HG02798 (cell line): ENCODE data around the gene PEPD.

Experiments
- ATAC-seq: cut with Tn5 transposase; IDR thresholded peaks from one replicate; pipeline ENCODE4 v1.9.1; 2021; ENCODE audit warnings: mild to moderate bottlenecking; ENCODE audit not compliant: unreplicated experiment, poor library complexity

PEPD gene

DNA sequence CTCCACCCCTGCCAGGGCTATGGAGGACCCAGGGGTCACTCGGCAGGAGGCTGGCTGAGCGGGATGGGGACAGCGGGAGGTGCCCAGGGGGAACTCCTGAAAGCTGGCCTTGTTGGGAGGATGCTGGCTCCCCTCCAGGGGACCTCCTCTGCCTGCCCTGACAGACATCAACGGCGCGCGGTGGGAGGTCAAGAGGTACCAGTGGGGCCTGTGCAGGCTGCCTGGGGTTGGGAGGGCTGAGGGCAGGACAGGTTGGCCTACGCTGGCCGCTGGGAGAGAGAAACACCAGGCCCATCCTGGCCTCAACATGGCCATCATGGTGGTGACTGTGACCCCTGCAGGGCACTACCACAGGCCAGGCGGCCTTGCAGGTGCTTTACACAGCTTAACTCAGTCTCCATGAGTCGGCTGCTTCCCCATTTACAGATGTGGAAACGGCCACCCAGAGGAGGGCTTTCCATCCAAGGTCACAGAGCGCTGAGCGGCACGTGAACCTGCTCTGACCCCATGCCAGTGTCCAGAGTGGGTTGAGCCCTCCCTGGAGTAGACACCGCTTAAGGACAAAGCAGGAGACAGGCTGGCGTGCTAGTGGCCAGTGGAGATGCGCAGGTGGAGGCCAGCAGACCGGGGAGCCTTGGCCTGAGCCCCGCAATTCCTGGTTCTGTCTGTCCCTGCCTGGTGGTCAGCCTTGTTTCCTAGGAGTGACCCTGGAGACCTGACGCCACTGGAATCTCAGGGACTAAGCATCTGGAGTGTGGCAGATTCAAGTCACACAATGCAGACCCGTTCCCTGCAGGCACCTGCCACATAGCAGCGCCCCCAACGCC lies 120.5 kb downstream of the PEPD start:
- no peak for ATAC-seq

DNA sequence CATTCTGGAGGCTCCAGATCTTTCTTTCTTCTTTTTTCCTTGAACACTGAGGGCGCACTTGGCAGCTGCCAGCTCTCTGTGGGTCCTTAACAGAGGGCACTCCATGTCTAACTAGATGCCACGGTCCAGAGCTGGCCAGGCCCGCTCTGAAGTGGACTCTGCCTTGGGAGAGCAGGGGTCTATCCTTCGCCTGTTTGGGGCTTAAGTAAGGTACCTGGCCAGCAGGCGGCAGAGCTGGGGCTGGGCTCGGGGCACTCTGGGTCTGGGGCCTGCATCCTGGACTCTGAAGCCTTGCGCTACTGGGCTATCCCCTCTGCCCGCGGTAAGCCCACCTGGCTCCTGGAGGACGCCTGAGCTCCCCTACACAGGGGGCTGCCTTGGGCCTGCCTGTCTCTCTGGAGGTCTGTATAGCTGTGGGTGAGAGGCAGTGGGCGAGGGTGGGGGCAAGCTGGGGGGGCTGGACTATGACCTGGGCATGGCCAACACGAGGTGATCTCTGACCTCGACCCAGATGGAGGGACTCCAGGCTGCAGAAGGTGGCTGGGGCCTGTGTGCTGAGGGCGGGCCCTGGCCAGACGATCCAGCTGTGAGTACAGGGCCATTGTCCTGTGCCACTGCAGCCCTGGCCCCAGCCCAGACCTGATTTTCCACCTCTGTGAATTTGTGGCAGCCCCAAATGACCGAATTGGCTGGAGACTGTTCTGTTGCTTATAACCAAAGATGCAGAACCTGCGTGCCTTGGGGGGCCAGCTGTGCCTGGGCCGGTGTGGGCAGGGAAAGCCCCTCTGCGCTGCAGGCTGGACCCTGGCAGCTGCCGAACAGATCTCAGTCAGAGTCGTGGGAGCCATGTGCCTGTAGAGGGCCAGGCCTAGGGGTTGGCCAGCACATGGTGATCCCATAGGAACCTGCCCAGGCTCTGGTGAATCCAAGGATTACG lies 121.6 kb downstream of the PEPD start:
- no peak for ATAC-seq

DNA sequence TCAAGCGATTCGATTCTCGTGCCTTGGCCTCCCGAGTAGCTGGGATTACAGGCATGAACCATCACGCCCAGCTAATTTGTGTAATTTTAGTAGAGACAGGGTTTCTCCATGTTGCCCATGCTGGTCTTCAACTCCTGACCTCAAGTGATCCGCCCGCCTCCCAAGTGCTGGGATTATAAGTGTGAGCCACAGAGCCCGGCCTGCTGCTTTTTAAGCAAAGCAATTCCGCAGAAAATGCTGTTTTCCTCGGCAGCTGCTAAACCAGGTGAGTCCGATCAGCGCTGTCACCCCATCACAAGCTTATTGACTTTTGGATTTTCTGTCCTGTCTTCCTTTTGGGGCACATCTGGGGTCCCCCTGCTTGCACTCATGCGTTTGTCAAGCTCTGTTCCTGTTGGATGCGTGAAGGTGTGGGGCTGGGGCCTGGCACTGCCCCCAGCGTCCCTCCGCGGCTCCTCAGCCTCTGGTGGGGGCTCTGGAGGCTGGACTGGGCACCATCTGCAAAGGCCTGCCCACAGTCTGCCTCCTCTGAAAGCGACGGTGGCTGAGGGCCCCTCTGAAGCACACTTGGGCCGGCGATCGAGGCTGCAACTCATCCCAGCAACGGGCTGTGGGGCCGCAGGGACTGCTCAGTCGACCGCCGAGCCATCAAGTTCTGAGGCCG lies 122.4 kb downstream of the PEPD start:
- ATAC-seq, result no peak

DNA sequence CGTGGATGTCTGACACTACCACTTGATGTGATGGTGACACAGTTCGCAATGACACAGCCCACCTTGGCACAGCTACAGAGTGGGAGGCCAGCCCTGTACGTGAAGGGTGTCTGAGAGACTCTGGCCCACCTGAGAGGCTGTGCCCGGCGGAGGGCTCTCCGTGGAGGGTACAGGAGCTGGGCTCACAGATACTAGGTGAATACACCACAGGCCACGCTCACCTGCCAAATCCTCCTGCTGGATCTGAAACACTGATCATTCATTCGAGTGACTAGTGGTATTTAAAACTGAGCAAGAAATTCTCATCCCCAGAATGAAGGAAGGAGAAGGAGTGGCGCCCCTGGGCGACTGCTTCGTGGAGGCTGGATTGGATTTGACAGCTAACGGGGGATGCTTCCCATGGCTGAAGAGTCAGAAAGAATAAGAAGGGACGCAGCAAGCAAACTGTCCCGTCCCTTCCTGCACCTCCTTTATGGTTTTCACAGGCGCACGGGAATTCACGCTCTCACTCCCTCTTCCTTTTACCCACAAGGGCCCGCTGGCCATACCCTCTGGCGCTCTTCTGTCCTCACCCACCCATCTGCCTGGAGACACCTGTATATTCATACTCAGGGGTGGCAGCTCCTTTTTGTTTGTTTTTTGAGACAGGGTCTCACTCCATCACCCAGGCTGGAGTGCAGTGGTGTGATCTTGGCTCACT lies 123.1 kb downstream of the PEPD start:
- no peak for ATAC-seq

DNA sequence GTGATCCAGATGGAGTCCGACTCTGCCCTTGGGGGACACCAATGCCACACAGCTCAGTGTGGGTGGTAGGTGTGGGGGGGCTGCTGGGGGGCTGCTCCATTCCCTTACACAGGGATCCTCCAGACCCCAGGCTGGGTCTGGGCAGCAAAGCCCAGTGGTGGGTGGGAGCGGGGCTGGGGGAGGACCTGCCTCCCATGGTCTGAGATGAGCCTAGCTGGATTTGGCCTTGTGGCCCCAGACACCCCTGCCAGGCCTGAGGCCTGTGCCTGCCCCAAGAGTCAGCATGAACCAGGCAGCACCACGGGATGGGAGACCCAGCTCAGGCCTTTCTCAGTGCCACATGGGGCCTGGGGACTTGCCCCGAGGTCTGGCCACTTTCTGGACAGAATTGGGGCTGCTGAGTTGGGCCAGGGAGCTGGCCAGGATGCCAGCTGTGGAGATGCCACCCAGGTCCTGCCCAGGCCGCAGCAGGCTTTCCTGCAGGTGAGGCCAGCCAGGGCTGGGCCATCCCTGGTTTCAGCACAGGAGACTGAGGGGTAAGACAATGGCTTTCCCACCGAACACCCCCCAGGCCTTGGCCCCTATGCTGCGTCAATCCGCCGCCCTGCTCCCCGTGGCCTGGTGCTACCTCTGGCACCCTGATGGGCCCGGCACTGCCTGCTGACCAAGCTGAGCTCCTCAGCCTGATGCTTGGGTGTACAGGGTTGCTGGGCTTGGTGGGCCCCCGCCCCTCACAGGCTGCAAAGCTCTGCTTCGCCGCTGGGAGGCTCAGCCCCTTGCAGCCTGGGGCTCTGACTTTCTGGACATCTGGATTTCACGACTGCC lies 123.8 kb downstream of the PEPD start:
- no peak for ATAC-seq

DNA sequence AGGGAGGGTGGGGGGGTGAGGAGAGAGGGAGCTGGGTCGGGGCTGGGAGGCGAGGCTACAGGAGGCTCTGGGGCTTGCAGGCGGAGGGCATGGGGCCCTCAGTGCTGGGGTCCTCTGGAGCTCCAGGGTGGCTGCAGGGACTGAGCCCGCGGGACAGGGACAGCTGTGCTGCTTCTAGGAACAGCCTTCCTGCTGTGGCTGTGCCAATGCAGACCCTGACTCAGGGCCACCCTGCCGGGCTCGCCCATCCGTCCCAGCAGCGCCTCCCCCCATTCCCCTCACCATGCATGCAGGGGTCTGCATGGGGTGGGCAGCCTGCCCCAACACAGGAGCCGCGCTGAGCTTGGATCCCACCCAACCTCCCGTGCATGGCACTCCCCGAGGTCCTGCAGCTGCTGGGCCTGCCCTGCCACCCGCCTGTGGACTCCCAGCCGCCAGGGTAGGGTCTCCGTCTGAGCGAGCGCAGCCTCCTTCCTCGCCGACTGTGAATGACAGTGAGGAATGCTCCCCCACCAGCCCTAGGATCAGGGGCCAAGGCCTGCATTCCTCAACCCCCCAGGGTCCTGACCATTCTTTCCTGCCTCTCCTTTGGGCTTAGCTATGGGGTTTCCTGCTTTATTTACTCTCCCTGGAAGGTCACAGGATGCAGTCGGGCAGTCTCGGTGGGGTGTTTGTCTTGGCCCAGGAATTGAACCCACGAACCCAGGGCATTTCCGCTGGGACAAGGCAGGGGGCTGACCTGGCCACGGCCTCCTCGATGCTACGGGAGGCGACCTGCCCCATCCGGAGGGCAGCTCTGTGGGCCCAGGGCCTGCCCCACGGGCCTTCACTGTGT lies 124.7 kb downstream of the PEPD start:
- ATAC-seq, result no peak

DNA sequence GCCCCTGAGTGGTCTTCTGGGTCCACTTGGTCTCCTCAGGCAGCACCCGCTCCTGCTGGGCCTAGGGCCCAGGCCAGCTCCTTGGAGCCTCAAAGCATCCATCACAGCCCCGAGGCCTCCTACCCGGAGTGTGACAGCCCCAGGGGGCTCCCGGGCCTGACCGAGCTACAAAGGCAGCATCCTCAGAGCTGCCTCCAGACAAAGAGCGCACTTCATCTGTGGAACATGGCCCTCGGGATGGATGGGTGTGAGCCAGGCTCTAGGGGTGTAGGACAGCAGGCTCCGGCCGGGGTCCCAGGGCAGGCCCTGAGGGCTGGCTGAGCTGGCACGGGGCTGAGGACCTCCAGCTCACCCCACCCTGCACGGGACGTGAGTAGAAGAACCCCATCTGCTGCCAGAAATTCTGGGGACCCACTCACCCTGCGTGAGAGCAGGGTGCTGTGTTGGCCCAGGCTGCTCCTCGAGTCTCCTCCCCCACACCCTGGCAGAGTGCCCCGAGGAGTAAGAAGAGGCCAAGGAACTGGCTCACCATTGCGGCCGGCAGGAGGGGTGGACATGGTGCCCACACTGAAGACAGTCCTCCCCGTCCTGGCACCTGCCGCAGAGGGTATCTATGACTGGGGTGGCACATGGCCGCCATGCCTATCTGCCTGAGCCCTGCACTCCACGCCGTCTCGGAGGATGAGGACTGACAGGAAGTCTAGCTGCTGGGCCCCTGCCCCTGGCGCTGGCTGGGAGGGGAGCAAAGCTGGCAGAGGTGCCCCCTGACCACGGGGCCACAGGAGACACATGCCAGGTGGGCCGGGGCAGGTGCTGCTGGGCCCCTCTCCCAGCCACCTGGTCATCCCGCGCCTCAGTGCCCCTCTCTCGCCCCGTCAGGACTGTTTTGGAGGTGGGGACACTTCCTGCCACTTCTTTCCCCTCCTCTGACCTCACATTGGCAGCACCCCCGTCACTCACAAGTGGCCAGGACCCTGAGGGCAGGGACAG lies 125.7 kb downstream of the PEPD start:
- ATAC-seq, result no peak

DNA sequence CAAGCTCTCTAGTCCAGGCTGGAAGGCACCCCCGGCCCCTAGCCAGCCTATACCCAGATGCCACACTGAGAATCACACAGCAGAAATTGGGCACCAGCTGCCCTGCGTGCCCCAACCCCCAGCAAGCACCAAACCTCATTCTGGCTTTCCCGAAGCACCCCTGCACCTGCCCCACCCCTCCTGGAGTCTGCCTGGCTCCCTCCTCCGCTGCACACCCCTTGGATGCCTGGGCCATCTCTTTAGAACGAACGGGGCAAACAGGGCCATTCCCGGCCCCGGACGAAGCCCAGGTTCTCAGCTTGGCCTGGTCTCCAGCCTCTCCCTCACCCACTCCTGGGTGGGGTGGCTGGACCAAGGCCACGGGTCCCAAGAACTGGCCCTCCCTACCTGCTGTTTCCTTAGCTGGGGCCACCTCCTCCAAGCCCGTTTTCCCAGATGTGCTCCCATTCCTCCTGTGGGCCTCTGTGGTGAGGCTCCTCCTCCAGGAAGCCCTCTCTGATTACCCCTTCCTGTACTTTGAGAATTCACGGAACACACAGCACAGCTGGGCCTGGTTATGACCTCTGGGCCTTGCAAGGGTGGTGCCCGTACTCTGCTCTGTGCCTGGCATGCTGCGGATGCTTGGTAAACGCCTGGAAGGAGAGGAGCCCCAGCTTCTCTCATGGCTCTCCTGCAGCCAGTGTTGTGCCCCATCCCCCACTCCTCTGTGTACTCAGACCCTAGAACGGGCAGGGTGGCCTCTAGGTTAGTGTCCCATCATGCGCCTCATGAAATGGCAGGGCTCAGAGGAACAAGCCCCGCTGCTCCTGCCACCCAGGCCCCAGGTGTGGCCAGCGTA lies 126.6 kb downstream of the PEPD start:
- ATAC-seq, result no peak

DNA sequence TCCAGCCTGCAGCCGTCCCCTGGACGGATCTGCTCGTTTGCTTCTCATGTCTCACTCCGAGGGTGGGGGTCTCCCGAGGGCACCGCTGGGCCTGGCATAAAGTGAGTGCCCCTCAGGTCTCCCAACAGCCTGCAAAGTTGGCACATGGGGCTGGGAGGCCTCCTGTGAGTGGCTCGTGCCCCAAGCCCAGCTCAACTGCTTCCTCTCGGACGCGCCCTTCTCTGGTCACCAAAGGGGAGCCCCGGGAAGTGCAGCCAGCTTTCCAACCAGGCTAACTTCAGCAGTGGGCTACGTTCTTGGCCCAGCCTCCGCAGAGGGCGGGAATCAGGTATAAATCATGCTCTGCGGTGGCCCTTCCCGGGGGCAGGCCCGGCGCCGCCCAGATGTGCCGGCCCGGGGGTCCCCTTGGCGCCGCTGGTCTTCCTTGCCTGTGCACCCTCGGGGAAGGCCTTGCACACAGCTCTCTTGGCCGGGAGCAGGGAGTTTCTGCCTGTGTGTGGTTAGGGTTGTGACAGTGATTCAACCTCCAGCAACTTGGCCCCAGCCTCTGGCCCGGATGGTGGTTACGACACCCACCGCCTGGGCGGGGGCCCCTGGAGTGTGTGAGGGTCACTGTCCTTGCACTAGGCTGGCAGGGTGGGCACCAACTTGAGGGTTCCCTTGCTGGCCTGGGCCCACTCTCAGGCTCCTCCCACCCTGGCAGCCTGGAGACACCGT lies 127.4 kb downstream of the PEPD start:
- ATAC-seq, result no peak

DNA sequence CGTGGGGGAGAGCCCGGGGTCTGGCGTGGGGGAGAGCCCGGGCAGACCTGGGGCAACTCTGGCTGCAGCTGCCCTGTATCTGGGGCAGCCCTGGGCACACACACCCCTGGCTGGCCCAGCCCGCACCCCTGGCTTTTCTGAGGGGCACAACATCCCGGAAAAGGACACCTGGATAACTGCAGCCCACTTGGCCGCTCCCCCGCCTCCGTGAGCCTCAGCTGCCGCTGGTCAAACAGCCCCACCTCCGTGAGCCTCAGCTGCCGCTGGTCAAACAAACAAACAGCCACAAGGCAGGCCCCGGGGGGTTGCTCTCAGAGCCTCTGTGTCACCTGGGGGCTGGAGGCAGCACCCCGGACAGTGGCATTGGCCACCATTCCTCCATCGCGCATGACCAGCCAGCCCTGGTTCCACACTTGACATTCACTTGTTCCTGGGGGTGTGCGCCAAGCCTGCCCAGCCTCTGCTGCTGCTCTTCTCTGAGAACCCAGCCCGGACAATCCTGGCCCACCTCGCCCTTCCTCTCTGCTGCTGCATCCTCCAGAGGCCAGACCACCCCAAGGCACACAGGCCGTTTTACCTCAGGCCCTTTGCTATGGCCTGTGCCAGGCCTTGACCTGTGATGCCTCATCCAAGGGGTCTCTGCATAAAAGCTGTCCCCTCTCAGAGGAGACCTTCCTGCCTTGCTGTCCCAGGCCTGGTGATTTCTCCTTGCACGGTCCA lies 128.1 kb downstream of the PEPD start:
- ATAC-seq, result no peak

DNA sequence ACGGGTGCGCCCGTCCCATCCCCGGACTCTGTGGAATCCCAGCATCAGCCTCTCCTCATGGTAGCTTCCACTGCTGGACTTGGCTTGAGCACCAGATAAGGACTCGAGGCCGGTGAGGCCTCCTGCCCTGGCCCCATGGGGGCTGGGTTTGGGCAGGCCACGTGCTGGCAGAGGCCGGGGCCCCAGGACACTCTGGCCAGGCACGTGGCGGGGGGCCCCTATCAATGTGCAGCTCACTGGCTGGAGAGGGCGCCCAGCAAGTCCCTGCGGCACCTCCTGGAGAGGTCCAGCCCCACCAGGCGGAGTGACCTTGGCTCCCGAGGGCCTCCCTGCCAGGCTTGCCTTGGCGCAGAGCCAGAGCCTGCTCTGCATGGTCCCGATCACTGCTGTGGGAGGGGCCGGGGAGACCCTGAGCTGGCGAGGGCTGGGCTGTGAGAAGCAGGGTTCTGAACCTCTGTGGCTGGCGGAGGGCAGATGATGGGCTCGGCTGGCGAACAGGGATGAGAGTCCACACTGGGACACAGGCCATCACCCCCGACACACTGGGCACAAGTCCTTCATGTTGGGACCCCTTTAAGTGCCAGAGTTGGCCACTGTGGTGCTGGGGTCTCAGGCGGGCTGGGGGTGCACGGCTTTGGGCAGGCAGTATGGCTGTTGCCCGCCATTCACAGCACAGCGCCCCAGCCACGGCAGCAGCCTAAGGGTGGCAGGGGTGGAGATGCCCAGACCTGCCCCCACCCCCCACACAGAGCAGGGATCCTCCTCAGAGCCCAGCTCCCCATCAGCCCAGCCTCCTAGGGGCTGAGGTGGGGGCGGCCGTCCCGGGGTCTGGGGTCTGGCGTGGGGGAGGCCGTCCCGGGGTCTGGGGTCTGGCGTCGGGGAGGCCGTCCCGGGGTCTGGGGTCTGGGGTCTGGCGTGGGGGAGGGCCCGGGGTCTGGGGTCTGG lies 129.0 kb downstream of the PEPD start:
- no peak for ATAC-seq

DNA sequence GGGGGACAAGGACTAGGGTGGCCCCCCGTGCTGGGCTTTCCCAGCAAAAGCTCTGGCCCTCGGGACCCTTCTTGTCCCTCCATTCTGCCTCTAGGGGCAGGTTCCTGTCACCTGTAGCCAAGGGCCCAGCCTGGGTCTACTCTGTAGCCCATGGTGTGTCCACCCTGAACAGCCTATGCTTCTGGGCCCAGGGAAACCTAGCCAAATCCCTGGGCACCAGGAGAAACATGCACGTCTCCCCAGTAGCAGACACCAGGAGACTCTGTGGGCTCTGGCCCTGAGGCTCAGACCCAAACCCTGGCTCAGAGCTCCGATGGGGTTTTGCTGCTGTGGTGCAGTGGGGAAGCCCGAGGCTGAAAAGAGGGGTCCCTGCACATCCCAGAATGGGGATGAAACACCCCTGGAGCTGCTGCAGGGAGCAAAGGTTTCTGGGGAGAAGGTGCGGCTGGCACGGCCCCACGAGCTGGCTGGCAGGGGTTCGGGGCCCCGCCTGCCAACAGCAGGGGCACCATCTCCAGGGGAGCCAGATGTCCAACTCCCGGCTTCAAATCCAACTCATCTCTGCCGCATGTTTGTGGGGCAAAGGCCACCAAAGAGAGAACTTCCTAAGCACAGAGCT lies 129.9 kb downstream of the PEPD start:
- ATAC-seq, result no peak

DNA sequence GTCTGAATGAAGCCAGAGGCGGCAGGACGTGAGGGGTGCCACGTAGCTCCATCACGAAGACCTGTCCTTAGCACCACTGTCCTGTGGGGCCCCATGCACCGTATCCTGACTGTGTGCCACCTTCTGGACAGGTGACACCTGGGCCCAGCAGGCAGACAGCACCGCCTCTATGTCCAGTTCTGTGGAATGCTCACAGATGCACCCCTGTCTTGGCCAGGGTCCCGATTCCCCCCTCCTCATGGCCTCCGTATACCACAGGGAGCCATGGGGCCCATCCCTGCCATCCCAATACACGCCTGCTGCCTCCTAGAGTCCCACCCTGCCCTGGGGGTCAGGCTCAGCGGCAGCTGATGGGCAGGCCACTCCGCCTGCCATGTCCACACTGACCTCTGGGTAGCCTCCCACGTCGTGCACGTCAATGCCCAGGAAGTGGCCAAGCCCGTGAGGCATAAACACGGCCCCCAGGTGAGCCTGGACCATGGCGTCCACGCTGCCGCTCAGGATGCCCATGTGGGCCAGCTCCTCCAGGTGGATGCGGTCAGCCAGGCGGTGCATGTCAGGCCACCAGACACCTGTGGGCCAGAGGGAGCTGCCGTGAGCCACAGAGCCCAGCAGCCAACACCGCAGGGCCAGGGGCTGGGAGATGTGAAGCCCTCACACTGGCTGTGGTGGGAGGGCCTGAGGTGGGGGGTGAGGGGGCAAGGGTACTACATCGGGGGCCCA lies 130.5 kb downstream of the PEPD start:
- no peak for ATAC-seq
